Effector memory CD8-positive, alpha-beta T cell (primary cell): ENCODE measurements around the gene PGF.

Experiments used
- ATAC-seq: fragments of 150-1000 bp; cut with Tn5 transposase; replicated peaks from 2 replicates; pipeline ENCODE4 v1.10.0; 2021; ENCODE audit warnings: mild to moderate bottlenecking, moderate library complexity
- DNase-seq, 3 experiments: peaks; one replicate each; pipeline ENCODE4 v3.0.0; 2021
- H3K27ac Mint-ChIP-seq, 2 donors: one replicate each; pipeline ENCODE4 v1.8.0; 2022; ENCODE audit warnings: mild to moderate bottlenecking in 2 of 2, mixed read lengths in 2 of 2, moderate library complexity in 2 of 2
- H3K27me3 Mint-ChIP-seq, 2 donors: one replicate each; pipeline ENCODE4 v1.8.0; 2022; ENCODE audit warnings: mixed read lengths in 2 of 2
- H3K36me3 Mint-ChIP-seq: one replicate; pipeline ENCODE4 v1.8.0; 2022; ENCODE audit warnings: mild to moderate bottlenecking, moderate library complexity, mixed read lengths; ENCODE audit not compliant: insufficient read depth
- H3K4me1 Mint-ChIP-seq, 2 donors: one replicate each; pipeline ENCODE4 v1.8.0; 2022; ENCODE audit warnings: low read depth in 2 of 2, mixed read lengths in 2 of 2
- H3K4me3 Mint-ChIP-seq, 2 donors: one replicate each; pipeline ENCODE4 v1.8.0; 2022; ENCODE audit warnings: mild to moderate bottlenecking in 2 of 2, mixed read lengths in 2 of 2, moderate library complexity in 2 of 2
- H3K9me3 Mint-ChIP-seq, 2 donors: one replicate each; pipeline ENCODE4 v1.8.0; 2022; ENCODE audit warnings: mixed read lengths in 2 of 2

The PGF gene

GRCh38 chr14:74897642-74898041, 57.8 kb downstream of the PGF start:
- no peaks in the 10 kb centered on the region for H3K9me3 Mint-ChIP-seq
- H3K36me3 Mint-ChIP-seq: peaks cover 94% of the 10 kb centered on the region
- H3K4me1 Mint-ChIP-seq: no peaks in the 10 kb centered on the region
- H3K4me3 Mint-ChIP-seq: no peak overlapping the region
- H3K27ac Mint-ChIP-seq: no peak overlapping the region
- ATAC-seq: no peak
- H3K27me3 Mint-ChIP-seq: no peaks in the 10 kb centered on the region
- no peak for DNase-seq

- Mint-ChIP-seq H3K4me1 (no peaks in the 10 kb centered on the region), H3K27me3 (no peaks in the 10 kb centered on the region), H3K27ac (no peak overlapping the region), H3K9me3 (no peaks in the 10 kb centered on the region), H3K4me3 (no peak overlapping the region), H3K36me3 (peaks cover 95% of the 10 kb centered on the region)
- ATAC-seq (no peak), DNase-seq (no peak)
Observed at GRCh38 chr14:74896400-74896799, 59.0 kb downstream of the PGF start.

- no peaks in the 10 kb centered on the region for H3K27me3 Mint-ChIP-seq
- peaks cover 95% of the 10 kb centered on the region for H3K36me3 Mint-ChIP-seq
- H3K9me3 Mint-ChIP-seq: no peaks in the 10 kb centered on the region
- no peak overlapping the region for H3K4me3 Mint-ChIP-seq
- DNase-seq (no peak), ATAC-seq (no peak)
- peaks cover 3 to 5% of the 10 kb centered on the region in 2 donors for H3K4me1 Mint-ChIP-seq
- peak overlapping the region in 1 of 2 donors; percentile 35 for H3K27ac Mint-ChIP-seq
Observed at GRCh38 chr14:74893614-74894091, 61.7 kb downstream of the PGF start.

GRCh38 chr14:74892745-74893144, 62.7 kb downstream of the PGF start:
- Mint-ChIP-seq H3K4me3 (no peak overlapping the region), H3K4me1 (peaks cover 11 to 14% of the 10 kb centered on the region in 2 donors), H3K27me3 (no peaks in the 10 kb centered on the region), H3K36me3 (peaks cover 95% of the 10 kb centered on the region), H3K27ac (no peak overlapping the region), H3K9me3 (no peaks in the 10 kb centered on the region)
- no peak for ATAC-seq
- DNase-seq: no peak

- Mint-ChIP-seq H3K4me3 (no peak overlapping the region), H3K27me3 (no peaks in the 10 kb centered on the region), H3K27ac (peak overlapping the region in 1 of 2 donors; percentile 55), H3K4me1 (peaks cover 12 to 16% of the 10 kb centered on the region in 2 donors), H3K36me3 (peaks cover 88% of the 10 kb centered on the region), H3K9me3 (no peaks in the 10 kb centered on the region)
- DNase-seq: no peak
- no peak for ATAC-seq
Observed at GRCh38 chr14:74891870-74892269, 63.5 kb downstream of the PGF start.
